Stimulated activated CD4-positive, alpha-beta T cell treated with anti-CD3 and anti-CD28 coated beads, Interleukin-12 subunit alpha, Interleukin-12 subunit beta, amount 100 ng/mL, for 24 hours (primary cell): ENCODE data around the gene HOXA11.

Experiments
- DNase-seq, 2 experiments: peaks; one replicate each; pipeline ENCODE4 v3.0.0-alpha.2; 2020; ENCODE audit warnings: low read depth in 2 of 2

HOXA11 gene

GRCh38 chr7:27158436-27159265 lies 26.4 kb downstream of the HOXA11 start:
- DNase-seq, result no peak

GRCh38 chr7:27157702-27158431 lies 27.2 kb downstream of the HOXA11 start:
- no peak for DNase-seq

- DNase-seq, result no peak
Measured at GRCh38 chr7:27156916-27157701, 27.9 kb downstream of the HOXA11 start.

- no peak for DNase-seq
Measured at GRCh38 chr7:27156508-27156898, 28.5 kb downstream of the HOXA11 start, which contains the start of gene HOXA7. Gene HOXA7, minus strand, starts transcription at chr7:27156675. Its CDS starts 130 bp downstream, at chr7:27156545.

- no peak for DNase-seq
Measured at GRCh38 chr7:27155816-27156507, 29.1 kb downstream of the HOXA11 start.

GRCh38 chr7:27154901-27155815 lies 29.9 kb downstream of the HOXA11 start:
- DNase-seq, result peak in 1 of 2 experiments; percentile 45

GRCh38 chr7:27154369-27154768 lies 30.7 kb downstream of the HOXA11 start:
- DNase-seq, result no peak

- no peak for DNase-seq
Measured at GRCh38 chr7:27153526-27153925, 31.5 kb downstream of the HOXA11 start.

- no peak for DNase-seq
Measured at GRCh38 chr7:27152816-27153442, 32.1 kb downstream of the HOXA11 start.

- DNase-seq, result no peak
Measured at GRCh38 chr7:27151931-27152815, 32.9 kb downstream of the HOXA11 start, which contains the start of gene HOXA3. Gene HOXA3, minus strand, starts transcription at chr7:27152583. Its CDS starts 41,943 bp downstream, at chr7:27110640.

- DNase-seq, result no peak
Measured at GRCh38 chr7:27151341-27151930, 33.6 kb downstream of the HOXA11 start.

GRCh38 chr7:27150568-27151340 lies 34.3 kb downstream of the HOXA11 start:
- DNase-seq, result peak; percentile 41 to 58

- DNase-seq, result no peak
Measured at GRCh38 chr7:27149842-27150567, 35.0 kb downstream of the HOXA11 start.

- no peak for DNase-seq
Measured at GRCh38 chr7:27148756-27149641, 36.0 kb downstream of the HOXA11 start.

GRCh38 chr7:27148031-27148755 lies 36.8 kb downstream of the HOXA11 start:
- DNase-seq, result no peak
